H9 (cell line): Measurements from ENCODE around the gene MYO1E. TPM values are rescaled to one million over a fixed set of nuclear protein-coding genes. Genes with fewer than 3 reads are reported as not detected.

Source experiments
- DNase-seq: peaks from one replicate; pipeline ENCODE4 v3.0.0-alpha.2; 2017
- H2AFZ ChIP-seq: one replicate; pipeline ENCODE4 v1.6.1; 2013; ENCODE audit warnings: mild to moderate bottlenecking, low read length, control low read depth, moderate library complexity
- H2AK5ac ChIP-seq: 2 replicates; pipeline ENCODE4 v1.6.1; 2013; ENCODE audit warnings: low read length, control low read depth, mixed read lengths; ENCODE audit not compliant: insufficient read length
- H2BK120ac ChIP-seq: one replicate; pipeline ENCODE4 v1.6.1; 2013; ENCODE audit warnings: low read depth, mild to moderate bottlenecking, low read length, control low read depth, inconsistent platforms; ENCODE audit not compliant: poor library complexity, severe bottlenecking
- H2BK12ac ChIP-seq: 2 replicates; pipeline ENCODE4 v1.6.1; 2013; ENCODE audit warnings: low read length, control low read depth, mixed read lengths, low read depth; ENCODE audit not compliant: insufficient read length
- H2BK15ac ChIP-seq: 2 replicates; pipeline ENCODE4 v1.6.1; 2013; ENCODE audit warnings: low read depth, low read length, control low read depth
- H2BK20ac ChIP-seq: one replicate; pipeline ENCODE4 v1.6.1; 2013; ENCODE audit warnings: low read depth, mild to moderate bottlenecking, low read length, control low read depth, inconsistent platforms; ENCODE audit not compliant: poor library complexity, severe bottlenecking
- H2BK5ac ChIP-seq: 2 replicates; pipeline ENCODE4 v1.6.1; 2013; ENCODE audit warnings: low read length, control low read depth, mixed read lengths; ENCODE audit not compliant: insufficient read length
- H3K14ac ChIP-seq: 2 replicates; pipeline ENCODE4 v1.6.1; 2013; ENCODE audit warnings: low read length, control low read depth; ENCODE audit not compliant: insufficient read depth
- H3K18ac ChIP-seq: 2 replicates; pipeline ENCODE4 v1.6.1; 2013; ENCODE audit warnings: low read depth, mild to moderate bottlenecking, mixed read lengths, low read length, control low read depth; ENCODE audit not compliant: insufficient read length
- H3K23ac ChIP-seq: 2 replicates; pipeline ENCODE4 v1.6.1; 2013; ENCODE audit warnings: low read length, control low read depth, mixed read lengths, low read depth; ENCODE audit not compliant: insufficient read length
- H3K23me2 ChIP-seq: 2 replicates; pipeline ENCODE4 v1.6.1; 2013; ENCODE audit warnings: low read depth, mild to moderate bottlenecking, mixed read lengths, low read length, control low read depth; ENCODE audit not compliant: insufficient read length, poor library complexity, severe bottlenecking
- H3K27ac ChIP-seq: 2 replicates; pipeline ENCODE4 v1.5.1; 2013; ENCODE audit warnings: low read length, control low read depth, mixed read lengths, low read depth; ENCODE audit not compliant: insufficient read length
- H3K27me3 ChIP-seq: 2 replicates; pipeline ENCODE4 v1.6.1; 2013; ENCODE audit warnings: low read length, control low read depth, inconsistent platforms; ENCODE audit not compliant: insufficient read depth
- H3K4ac ChIP-seq: 2 replicates; pipeline ENCODE4 v1.6.1; 2013; ENCODE audit warnings: low read depth, mild to moderate bottlenecking, control low read depth, inconsistent platforms, low read length, moderate library complexity
- H3K4me1 ChIP-seq: 2 replicates; pipeline ENCODE4 v1.6.1; 2013; ENCODE audit warnings: low read length, control low read depth, inconsistent platforms; ENCODE audit not compliant: insufficient read depth
- H3K4me2 ChIP-seq: 2 replicates; pipeline ENCODE4 v1.6.1; 2013; ENCODE audit warnings: low read length, control low read depth, mixed read lengths; ENCODE audit not compliant: insufficient read length, insufficient read depth
- H3K56ac ChIP-seq: 2 replicates; pipeline ENCODE4 v1.6.1; 2013; ENCODE audit warnings: low read depth, mild to moderate bottlenecking, mixed read lengths, low read length, control low read depth; ENCODE audit not compliant: insufficient read length
- H3K79me1 ChIP-seq: 2 replicates; pipeline ENCODE4 v1.6.1; 2013; ENCODE audit warnings: low read depth, mild to moderate bottlenecking, moderate library complexity, low read length, control low read depth, inconsistent platforms; ENCODE audit not compliant: insufficient read depth, poor library complexity, severe bottlenecking
- H3K79me2 ChIP-seq: 2 replicates; pipeline ENCODE4 v1.6.1; 2013; ENCODE audit warnings: low read length, control low read depth, inconsistent platforms; ENCODE audit not compliant: insufficient read depth
- H3K9ac ChIP-seq: 2 replicates; pipeline ENCODE4 v1.6.1; 2013; ENCODE audit warnings: low read length, control low read depth, mixed read lengths; ENCODE audit not compliant: insufficient read length; ENCODE audit errors: extremely low read depth
- H3K9me3 ChIP-seq: one replicate; pipeline ENCODE4 v1.6.1; 2013; ENCODE audit warnings: low read depth, low read length, inconsistent platforms; ENCODE audit not compliant: control insufficient read depth
- H3T11ph ChIP-seq: one replicate; pipeline ENCODE4 v1.6.1; 2013; ENCODE audit warnings: mild to moderate bottlenecking, low read length, control low read depth, inconsistent platforms
- H4K20me1 ChIP-seq: one replicate; pipeline ENCODE4 v1.6.1; 2013; ENCODE audit not compliant: control insufficient read depth, insufficient read length, insufficient read depth
- H4K5ac ChIP-seq: 2 replicates; pipeline ENCODE4 v1.6.1; 2013; ENCODE audit warnings: low read depth, mild to moderate bottlenecking, mixed read lengths, low read length, control low read depth; ENCODE audit not compliant: insufficient read length
- H4K8ac ChIP-seq: replicated peaks from 2 replicates; pipeline ENCODE4 v1.6.1; 2013; ENCODE audit warnings: low read length, control low read depth, mixed read lengths, low read depth; ENCODE audit not compliant: insufficient read length
- H4K91ac ChIP-seq: 2 replicates; pipeline ENCODE4 v1.6.1; 2013; ENCODE audit warnings: low read depth, mild to moderate bottlenecking, moderate library complexity, mixed read lengths, low read length, control low read depth; ENCODE audit not compliant: insufficient read length
- H3K27ac Mint-ChIP-seq, 3 experiments: 2 replicates in 2 of 3; 3 replicates in 1 of 3; pipeline ENCODE4 v1.8.0; 2020 to 2021; ENCODE audit warnings: mixed read lengths in 3 of 3, mild to moderate bottlenecking in 1 of 3, moderate library complexity in 1 of 3
- H3K27me3 Mint-ChIP-seq: 2 replicates; pipeline ENCODE4 v1.8.0; 2021; ENCODE audit warnings: low read depth, mild to moderate bottlenecking, moderate library complexity, mixed read lengths
- H3K36me3 Mint-ChIP-seq, 3 experiments: 2 replicates in 2 of 3; 3 replicates in 1 of 3; pipeline ENCODE4 v1.8.0; 2020 to 2021; ENCODE audit warnings: low read depth in 3 of 3, mixed read lengths in 3 of 3; ENCODE audit not compliant: insufficient read depth in 1 of 3
- H3K4me1 Mint-ChIP-seq, 2 experiments: 2 replicates each; pipeline ENCODE4 v1.8.0; 2020; ENCODE audit warnings: mixed read lengths in 2 of 2
- H3K4me3 Mint-ChIP-seq, 2 experiments: 2 replicates in 1 of 2; 3 replicates in 1 of 2; pipeline ENCODE4 v1.8.0; 2020 to 2021; ENCODE audit warnings: mild to moderate bottlenecking in 2 of 2, mixed read lengths in 2 of 2, moderate library complexity in 1 of 2
- H3K9me3 Mint-ChIP-seq, 2 experiments: 2 replicates in 1 of 2; 3 replicates in 1 of 2; pipeline ENCODE4 v1.8.0; 2020; ENCODE audit warnings: mild to moderate bottlenecking in 2 of 2, mixed read lengths in 2 of 2, moderate library complexity in 1 of 2
- WGBS: extraction: QIAGEN DNeasy Blood & Tissue Kit; methylation state at CpG from one replicate; pipeline ENCODE4 v1.1.7; 2013; ENCODE audit warnings: missing lambda C conversion rate, low lambda C conversion rate, mixed read lengths; ENCODE audit not compliant: insufficient read length; ENCODE audit errors: extremely low coverage; 5-methylcytosine and 5-hydroxymethylcytosine counted together
- total RNA-seq: library from RNA; stranded (reverse); gene quantifications from 2 replicates; pipeline ENCODE4 v1.2.1, GENCODE V29; 2021
- TF ChIP-seq, protein P1 (sequence below): fragments of 200-600 bp; sonication (generic); conservative IDR thresholded peaks from 3 replicates; pipeline ENCODE4 v1.8.0; 2021; ENCODE audit warnings: antibody characterized with exemption, mild to moderate bottlenecking

The MYO1E gene
- total RNA-seq, 1 experiment from 2014 or later = 235 TPM

GRCh38 chr15:59196416-59196815 is 176.3 kb downstream of the MYO1E start:
- no peaks in the 10 kb centered on the region for H3K9me3 ChIP-seq
- no peaks in the 10 kb centered on the region for H3K4me1 ChIP-seq
- no peaks in the 10 kb centered on the region for H3K9me3 Mint-ChIP-seq
- H3K14ac ChIP-seq = no peak overlapping the region
- H3K27ac Mint-ChIP-seq = peak overlapping the region in 2 of 3 experiments; percentile 9 to 56; a peak in 2 of 7 replicates
- TF ChIP-seq, protein P1, sequence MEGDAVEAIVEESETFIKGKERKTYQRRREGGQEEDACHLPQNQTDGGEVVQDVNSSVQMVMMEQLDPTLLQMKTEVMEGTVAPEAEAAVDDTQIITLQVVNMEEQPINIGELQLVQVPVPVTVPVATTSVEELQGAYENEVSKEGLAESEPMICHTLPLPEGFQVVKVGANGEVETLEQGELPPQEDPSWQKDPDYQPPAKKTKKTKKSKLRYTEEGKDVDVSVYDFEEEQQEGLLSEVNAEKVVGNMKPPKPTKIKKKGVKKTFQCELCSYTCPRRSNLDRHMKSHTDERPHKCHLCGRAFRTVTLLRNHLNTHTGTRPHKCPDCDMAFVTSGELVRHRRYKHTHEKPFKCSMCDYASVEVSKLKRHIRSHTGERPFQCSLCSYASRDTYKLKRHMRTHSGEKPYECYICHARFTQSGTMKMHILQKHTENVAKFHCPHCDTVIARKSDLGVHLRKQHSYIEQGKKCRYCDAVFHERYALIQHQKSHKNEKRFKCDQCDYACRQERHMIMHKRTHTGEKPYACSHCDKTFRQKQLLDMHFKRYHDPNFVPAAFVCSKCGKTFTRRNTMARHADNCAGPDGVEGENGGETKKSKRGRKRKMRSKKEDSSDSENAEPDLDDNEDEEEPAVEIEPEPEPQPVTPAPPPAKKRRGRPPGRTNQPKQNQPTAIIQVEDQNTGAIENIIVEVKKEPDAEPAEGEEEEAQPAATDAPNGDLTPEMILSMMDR = no peak
- H4K91ac ChIP-seq = no peak overlapping the region
- H3T11ph ChIP-seq = no peak overlapping the region
- no peak overlapping the region for H3K18ac ChIP-seq
- no peak overlapping the region for H3K23ac ChIP-seq
- H2BK20ac ChIP-seq = no peak overlapping the region
- no peaks in the 10 kb centered on the region for H3K4me1 Mint-ChIP-seq
- H3K27me3 ChIP-seq = no peaks in the 10 kb centered on the region
- no peak overlapping the region for H3K27ac ChIP-seq
- no peak overlapping the region for H4K8ac ChIP-seq
- no peak overlapping the region for H3K9ac ChIP-seq
- no peak overlapping the region for H2BK15ac ChIP-seq
- H3K23me2 ChIP-seq = no peaks in the 10 kb centered on the region
- H3K4me2 ChIP-seq = no peak overlapping the region
- H3K79me2 ChIP-seq = no peaks in the 10 kb centered on the region
- no peak overlapping the region for H3K4me3 Mint-ChIP-seq
- DNase-seq = no peak
- H4K5ac ChIP-seq = no peak overlapping the region
- no peaks in the 10 kb centered on the region for H4K20me1 ChIP-seq
- peaks cover 4 to 87% (median 58%) of the 10 kb centered on the region in 3 experiments; a peak in 6 of 7 replicates for H3K36me3 Mint-ChIP-seq
- H3K27me3 Mint-ChIP-seq = no peaks in the 10 kb centered on the region
- H2BK5ac ChIP-seq = no peak overlapping the region
- H2AK5ac ChIP-seq = no peak overlapping the region
- H3K4ac ChIP-seq = no peak overlapping the region
- H2BK12ac ChIP-seq = no peak overlapping the region
- no peak overlapping the region for H2BK120ac ChIP-seq
- H3K79me1 ChIP-seq = no peaks in the 10 kb centered on the region
- H3K56ac ChIP-seq = no peak overlapping the region
- no CpG with 5 or more reads among the region's 2 CpGs for WGBS
- H2AFZ ChIP-seq = no peak overlapping the region
